Activated CD4-positive, alpha-beta memory T cell treated with anti-CD3 and anti-CD28 coated beads for 36 hours (primary cell): ENCODE results near the gene ACTRT2. TPM values are rescaled to one million over a fixed set of nuclear protein-coding genes. Genes with fewer than 3 reads are reported as not detected.

Experiments
- CTCF ChIA-PET: fragments of 350-600 bp; sonication (Branson Sonifier 250); formaldehyde crosslinking; loops from one replicate; lab custom pipeline; 2021; ENCODE audit warnings: antibody characterized with exemption, inconsistent platforms; lab: Charles Lee
- POLR2A ChIA-PET: fragments of 350-600 bp; sonication (Branson Sonifier 250); formaldehyde crosslinking; loops from one replicate; lab custom pipeline; 2021; ENCODE audit warnings: antibody characterized with exemption; lab: Charles Lee
- DNase-seq: peaks from one replicate; pipeline ENCODE4 v3.0.0-alpha.2; 2020
- H3K27ac Mint-ChIP-seq: one replicate; pipeline ENCODE4 v1.8.0; 2021; ENCODE audit warnings: mixed read lengths
- H3K27me3 Mint-ChIP-seq: one replicate; pipeline ENCODE4 v1.8.0; 2021; ENCODE audit warnings: mixed read lengths
- H3K36me3 Mint-ChIP-seq: one replicate; pipeline ENCODE4 v1.8.0; 2021; ENCODE audit warnings: mixed read lengths
- H3K4me1 Mint-ChIP-seq: one replicate; pipeline ENCODE4 v1.8.0; 2021; ENCODE audit warnings: low read depth, mixed read lengths
- H3K4me3 Mint-ChIP-seq: one replicate; pipeline ENCODE4 v1.8.0; 2021; ENCODE audit warnings: mild to moderate bottlenecking, mixed read lengths
- H3K9me3 Mint-ChIP-seq: one replicate; pipeline ENCODE4 v1.8.0; 2021; ENCODE audit warnings: mixed read lengths
- intact Hi-C: fragments of 100-400 bp; cut with micrococcal nuclease; formaldehyde crosslinking; loops from one replicate; pipeline ENCODE4 v1.15.1; 2023
- total RNA-seq, 2 experiments: library from RNA; stranded (reverse); gene quantifications; one replicate each; pipeline ENCODE4 v1.2.3, GENCODE V29; 2021

ACTRT2 gene
- total RNA-seq, 2 experiments from 2014 or later: not detected

DNA sequence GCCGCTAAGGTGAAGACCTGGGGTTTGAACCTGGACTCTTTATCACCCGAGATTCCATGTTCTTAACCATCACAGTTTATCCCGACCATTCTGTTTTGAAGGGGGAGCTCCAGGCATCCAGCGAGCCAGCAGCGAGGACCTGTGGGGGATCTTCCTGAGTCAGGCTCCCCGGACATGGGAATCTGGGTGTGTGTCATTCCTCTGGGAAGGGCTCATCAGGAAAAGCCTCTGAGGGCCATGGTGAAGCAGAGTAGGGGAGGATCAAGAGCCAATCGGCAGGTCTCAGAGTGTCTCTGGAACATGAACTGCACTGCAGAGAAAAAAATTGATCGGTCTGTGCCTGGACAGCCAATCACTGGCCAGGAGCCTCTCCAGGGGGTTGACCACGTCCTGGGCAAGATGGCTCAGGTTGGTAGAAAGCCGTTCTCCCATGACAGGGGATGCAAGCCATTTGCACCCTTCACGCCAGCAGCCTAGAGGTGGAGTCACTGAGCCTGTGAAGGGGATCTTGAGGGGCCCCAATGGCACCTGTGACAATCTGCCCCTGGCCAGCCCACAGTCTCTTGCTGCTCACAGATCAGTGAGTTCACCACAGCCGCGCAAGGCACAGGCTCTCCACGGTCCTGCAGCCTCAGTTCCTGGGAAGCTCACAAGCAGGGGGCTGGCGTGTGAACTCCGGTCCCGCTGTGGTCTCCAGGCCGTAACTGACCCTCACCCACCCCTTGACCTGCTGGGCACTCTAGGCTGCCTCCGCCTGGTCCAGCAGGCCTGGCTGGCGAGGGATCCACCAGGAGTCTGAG lies 20.4 kb upstream of the ACTRT2 start:
- H3K4me1 Mint-ChIP-seq: no peaks in the 10 kb centered on the region
- no peak overlapping the region for H3K4me3 Mint-ChIP-seq
- CTCF ChIA-PET: no interaction called here
- intact Hi-C loops: no loop called here
- no peak for DNase-seq
- no peak overlapping the region for H3K27ac Mint-ChIP-seq
- H3K9me3 Mint-ChIP-seq: peaks cover 3% of the 10 kb centered on the region
- peaks cover 21% of the 10 kb centered on the region for H3K27me3 Mint-ChIP-seq
- POLR2A ChIA-PET: no interaction called here
- no peaks in the 10 kb centered on the region for H3K36me3 Mint-ChIP-seq

DNA sequence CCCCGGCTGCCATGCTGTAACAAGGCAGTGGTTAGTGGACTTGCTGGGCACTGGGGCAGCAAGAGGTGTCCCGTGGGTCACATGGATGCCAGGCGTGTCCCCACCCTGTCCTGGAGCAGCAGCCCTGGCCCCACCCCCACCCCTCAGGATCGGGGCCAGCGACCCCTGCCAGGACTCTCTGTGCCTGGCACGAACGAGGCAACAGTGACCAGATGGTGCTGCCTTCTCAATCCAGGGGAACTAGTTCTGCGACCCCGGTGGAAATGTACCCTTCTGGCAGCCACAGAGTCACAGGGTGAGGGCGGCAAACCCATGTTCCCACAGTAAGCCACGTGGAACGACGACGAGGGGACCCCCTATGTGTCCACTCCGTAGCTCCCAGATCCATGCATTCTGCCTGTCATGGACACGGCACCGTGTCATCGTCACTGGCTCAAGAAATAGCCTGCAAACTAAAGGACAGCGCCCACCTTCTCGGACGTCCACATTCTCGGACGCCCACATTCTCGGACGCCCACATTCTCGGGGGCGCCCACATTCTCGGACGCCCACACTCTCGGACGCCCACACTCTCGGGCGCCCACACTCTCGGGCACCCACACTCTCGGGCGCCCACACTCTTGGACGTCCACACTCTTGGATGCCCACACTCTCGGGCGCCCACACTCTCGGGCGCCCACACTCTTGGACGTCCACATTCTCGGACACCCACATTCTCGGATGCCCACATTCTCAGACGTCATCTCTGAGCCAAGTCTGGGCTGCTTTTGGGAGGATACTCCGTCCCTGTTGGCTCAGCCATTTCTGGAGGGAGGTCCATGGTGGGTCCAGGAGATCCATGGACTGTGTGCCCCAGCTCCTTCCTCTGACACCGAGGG lies 19.6 kb upstream of the ACTRT2 start:
- no peak overlapping the region for H3K4me3 Mint-ChIP-seq
- peaks cover 22% of the 10 kb centered on the region for H3K27me3 Mint-ChIP-seq
- no peak overlapping the region for H3K27ac Mint-ChIP-seq
- no peaks in the 10 kb centered on the region for H3K36me3 Mint-ChIP-seq
- DNase-seq: no peak
- ChIA-PET POLR2A (no interaction called here), CTCF (no interaction called here)
- intact Hi-C loops: no loop called here
- no peaks in the 10 kb centered on the region for H3K4me1 Mint-ChIP-seq
- peaks cover 5% of the 10 kb centered on the region for H3K9me3 Mint-ChIP-seq

DNA sequence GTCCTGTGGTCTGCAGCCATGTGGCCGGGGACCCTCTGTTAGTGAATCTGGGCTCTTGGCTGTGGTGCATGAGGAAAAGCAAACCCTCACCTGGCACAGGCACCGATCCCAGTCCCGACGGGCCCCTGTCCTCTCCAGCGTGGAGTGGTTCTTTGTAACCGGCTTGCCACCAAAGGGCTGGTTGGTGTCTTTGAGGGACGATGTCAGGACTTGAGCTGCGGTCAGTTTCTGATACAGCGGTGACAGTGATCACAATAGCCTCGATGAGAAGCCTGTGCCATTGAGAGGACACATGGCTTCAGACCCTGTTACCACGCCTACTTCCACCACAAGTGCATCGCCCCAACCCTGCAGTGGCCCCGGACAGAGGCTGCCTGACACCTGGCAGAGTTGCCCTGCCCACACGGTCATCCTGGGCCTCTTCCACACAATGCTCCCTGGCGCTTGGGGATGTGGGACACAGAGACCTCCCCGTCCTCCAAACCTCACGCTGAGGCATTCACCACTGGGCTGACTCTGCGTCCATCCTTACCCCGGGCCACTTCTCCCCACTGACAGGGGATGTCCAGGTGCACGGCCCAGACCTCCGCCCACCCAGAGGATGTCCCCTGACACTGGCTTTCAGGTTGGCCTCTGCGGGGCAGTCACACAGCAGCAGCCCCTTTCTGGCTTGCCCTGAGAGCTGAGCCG lies 18.8 kb upstream of the ACTRT2 start:
- Mint-ChIP-seq H3K9me3 (peaks cover 10% of the 10 kb centered on the region), H3K27ac (no peak overlapping the region), H3K4me3 (no peak overlapping the region), H3K36me3 (no peaks in the 10 kb centered on the region), H3K27me3 (peaks cover 22% of the 10 kb centered on the region), H3K4me1 (no peaks in the 10 kb centered on the region)
- POLR2A ChIA-PET: no interaction called here
- DNase-seq: no peak
- intact Hi-C loops: no loop called here
- CTCF ChIA-PET: no interaction called here

DNA sequence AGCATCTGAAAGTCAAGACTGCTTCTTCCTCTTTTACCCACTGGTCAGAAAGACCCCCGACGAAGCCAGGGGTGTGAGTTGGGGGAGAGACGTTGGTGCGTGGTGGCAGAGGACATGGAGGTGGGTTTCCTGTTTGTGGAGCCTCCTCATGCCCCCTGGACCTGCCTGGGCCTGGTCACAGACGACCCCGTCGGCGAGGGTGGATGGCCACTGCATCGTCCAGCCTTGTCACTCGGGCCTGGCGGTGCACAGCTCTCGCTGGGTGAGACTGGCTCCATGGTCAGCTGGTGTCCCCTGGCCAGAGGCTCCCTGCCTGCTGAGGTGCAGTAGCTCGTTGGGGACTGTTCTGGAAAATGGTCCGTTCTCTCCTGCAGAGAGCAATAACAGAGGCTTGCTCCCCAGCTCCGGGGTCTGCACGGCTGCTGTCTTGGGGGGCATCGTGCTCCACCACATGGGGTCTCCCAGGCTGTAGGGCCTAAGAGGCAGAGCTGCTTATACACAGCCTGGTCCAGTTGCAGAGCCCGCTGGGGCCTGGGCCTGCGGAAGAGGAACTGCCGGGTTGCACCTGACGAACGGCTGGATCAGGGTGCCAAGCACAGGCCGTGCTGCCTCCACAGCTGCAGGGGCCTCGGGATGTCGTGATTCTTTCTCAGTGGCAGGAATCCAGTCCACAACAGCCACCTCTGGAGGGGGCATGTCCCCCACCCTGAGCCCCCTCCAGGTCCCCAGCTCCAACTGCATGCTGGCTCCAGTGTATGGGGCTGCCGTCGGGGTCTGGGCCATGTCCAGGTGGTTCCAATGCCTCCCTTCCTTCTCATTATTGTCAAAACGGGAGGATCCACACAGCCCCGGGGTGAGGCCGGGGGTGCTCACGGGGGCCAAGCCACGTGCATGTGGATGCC lies 18.0 kb upstream of the ACTRT2 start:
- intact Hi-C loops: no loop called here
- no peaks in the 10 kb centered on the region for H3K4me1 Mint-ChIP-seq
- no peak overlapping the region for H3K27ac Mint-ChIP-seq
- CTCF ChIA-PET: no interaction called here
- no peak overlapping the region for H3K4me3 Mint-ChIP-seq
- H3K27me3 Mint-ChIP-seq: peaks cover 22% of the 10 kb centered on the region
- no peaks in the 10 kb centered on the region for H3K36me3 Mint-ChIP-seq
- H3K9me3 Mint-ChIP-seq: peaks cover 18% of the 10 kb centered on the region
- POLR2A ChIA-PET: no interaction called here
- DNase-seq: no peak

DNA sequence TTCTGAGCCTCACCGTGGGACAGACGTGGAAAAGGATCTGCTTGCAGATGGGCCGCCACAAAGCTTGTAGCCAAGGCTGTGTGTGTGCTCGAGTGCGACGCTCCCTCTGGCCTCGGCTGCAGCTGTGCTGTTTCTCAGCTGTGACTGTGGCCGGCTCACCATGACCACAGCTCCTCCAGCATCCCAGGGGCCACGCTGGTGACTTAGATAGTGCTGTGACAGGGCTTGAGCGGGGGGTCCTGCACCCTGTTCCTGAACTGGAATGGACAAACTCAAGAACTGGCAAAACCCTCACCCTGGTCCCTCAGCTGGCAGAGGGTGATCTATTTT lies 17.4 kb upstream of the ACTRT2 start:
- no peaks in the 10 kb centered on the region for H3K4me1 Mint-ChIP-seq

DNA sequence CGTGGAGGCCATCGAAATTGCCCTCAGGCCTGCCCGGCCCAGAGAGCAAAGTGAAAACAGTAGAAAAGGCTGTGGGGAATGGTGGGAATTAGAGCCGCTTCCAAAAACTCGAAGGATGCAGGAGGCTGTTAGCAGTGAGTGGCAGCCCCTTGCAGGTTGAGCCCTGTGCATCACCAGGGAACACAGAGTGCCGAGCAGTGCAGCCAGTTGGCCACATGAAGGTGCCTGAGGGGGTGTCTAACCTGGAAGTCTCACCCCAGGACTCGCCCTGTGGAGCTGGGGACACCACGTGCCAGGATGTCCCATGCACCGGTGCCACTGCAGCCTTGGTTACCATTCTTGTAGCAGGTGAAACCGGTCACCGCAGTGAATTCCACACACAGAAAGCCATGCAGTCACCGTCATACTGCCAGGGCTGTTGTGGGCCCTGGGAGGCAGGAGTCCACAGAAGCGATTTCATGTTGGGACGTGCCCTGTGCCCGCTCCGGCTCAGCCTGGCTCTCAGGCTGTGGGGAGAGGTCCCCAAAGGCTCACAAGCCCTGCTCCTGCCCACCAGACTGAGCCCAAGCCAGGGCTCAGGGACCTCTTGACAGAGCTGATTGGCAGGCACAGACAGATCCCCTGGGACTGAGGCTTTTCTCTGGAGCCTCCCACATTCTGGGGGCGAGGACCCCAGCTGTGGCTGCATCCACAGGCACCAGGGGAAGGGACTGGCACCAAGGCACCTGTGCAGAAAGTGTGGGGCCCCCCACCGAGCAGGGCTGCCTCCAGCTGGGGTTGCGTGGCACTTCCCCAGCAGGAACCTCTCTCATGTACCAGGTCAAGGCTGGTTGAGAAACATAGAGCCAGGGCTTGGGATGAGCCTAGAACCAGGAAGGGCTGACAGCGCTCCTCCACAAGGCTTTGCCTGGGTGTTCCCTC lies 16.7 kb upstream of the ACTRT2 start:
- Mint-ChIP-seq H3K27ac (no peak overlapping the region), H3K9me3 (peaks cover 25% of the 10 kb centered on the region), H3K4me3 (no peak overlapping the region), H3K4me1 (no peaks in the 10 kb centered on the region), H3K27me3 (peaks cover 17% of the 10 kb centered on the region), H3K36me3 (peaks cover 2% of the 10 kb centered on the region)
- intact Hi-C loops: no loop called here
- DNase-seq: no peak
- ChIA-PET CTCF (no interaction called here), POLR2A (no interaction called here)

More for the DNA sequence above, 17.4 kb upstream of the ACTRT2 start:
- Mint-ChIP-seq H3K4me3 (no peak overlapping the region), H3K27ac (no peak overlapping the region), H3K36me3 (peaks cover 2% of the 10 kb centered on the region), H3K27me3 (peaks cover 18% of the 10 kb centered on the region), H3K9me3 (peaks cover 24% of the 10 kb centered on the region)
- ChIA-PET POLR2A (no interaction called here), CTCF (no interaction called here)
- DNase-seq: no peak
- intact Hi-C loops: no loop called here

DNA sequence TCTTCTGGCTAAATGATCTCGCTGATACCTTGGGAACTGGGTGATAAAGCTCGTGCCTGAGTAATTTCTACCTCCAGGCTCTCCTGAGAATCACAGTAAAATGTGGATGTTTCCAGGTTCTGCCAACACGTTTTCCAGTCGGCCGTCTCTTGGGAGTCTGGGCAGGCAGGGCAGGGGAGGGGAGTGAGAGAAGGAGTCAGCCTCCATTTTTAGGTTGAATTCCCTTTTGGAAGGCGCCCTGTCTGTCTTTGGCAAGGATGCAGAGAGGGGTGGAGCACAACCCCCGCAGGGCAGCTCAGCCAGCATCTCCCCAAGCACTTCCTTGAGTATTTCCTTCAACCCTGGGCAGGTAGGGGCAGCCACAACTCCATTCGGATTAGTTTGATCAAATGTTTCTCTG lies 15.5 kb upstream of the ACTRT2 start:
- DNase-seq: no peak
- Mint-ChIP-seq H3K27me3 (peaks cover 15% of the 10 kb centered on the region), H3K27ac (no peak overlapping the region), H3K4me3 (no peak overlapping the region), H3K9me3 (peaks cover 25% of the 10 kb centered on the region), H3K36me3 (peaks cover 2% of the 10 kb centered on the region), H3K4me1 (no peaks in the 10 kb centered on the region)
- ChIA-PET CTCF (no interaction called here), POLR2A (no interaction called here)
- intact Hi-C loops: no loop called here

DNA sequence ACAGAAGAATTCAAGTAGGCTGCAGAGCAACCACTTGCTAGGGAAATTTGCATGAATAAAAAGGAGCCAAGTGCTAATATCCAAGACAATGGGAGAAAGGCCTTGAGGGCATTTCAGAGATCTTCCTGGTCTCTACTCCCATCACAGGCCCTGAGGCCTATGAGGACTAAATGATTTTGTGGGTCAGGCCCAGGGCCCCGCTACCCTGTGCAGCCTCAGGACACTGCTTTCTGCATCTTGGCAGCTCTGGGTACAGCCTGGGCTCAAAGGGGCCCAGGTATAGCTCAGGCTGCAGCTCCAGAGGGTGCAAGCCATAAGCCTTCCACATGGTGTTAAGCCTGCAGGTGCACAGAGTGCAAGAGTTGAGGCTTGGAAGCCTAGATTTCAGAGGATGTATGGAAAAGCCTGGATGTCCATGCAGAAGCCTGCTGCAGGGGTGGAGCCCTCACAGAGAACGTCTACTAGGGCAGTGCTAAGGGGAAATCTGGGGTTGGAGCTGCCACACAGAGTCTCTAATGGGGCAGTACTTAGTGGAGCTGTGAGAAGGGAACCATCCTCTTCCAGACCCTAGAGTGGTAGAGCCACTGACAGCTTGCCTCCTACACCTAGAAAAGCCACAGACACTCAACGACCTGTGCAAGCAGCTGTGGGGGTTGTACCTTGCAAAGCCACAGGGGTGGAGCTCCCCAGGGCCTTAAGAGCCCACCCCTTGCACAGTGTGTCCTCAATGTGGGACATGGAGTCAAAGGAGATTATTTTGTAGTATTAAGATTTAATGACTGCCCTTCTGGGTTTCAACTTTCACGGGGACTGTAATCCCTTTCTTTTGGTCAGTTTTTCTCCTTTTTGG lies 13.7 kb upstream of the ACTRT2 start:
- H3K27me3 Mint-ChIP-seq: peaks cover 21% of the 10 kb centered on the region
- peaks cover 25% of the 10 kb centered on the region for H3K9me3 Mint-ChIP-seq
- ChIA-PET CTCF (no interaction called here), POLR2A (no interaction called here)
- no peak for DNase-seq
- peaks cover 2% of the 10 kb centered on the region for H3K36me3 Mint-ChIP-seq
- H3K4me1 Mint-ChIP-seq: no peaks in the 10 kb centered on the region
- no peak overlapping the region for H3K27ac Mint-ChIP-seq
- intact Hi-C loops: no loop called here
- H3K4me3 Mint-ChIP-seq: no peak overlapping the region

DNA sequence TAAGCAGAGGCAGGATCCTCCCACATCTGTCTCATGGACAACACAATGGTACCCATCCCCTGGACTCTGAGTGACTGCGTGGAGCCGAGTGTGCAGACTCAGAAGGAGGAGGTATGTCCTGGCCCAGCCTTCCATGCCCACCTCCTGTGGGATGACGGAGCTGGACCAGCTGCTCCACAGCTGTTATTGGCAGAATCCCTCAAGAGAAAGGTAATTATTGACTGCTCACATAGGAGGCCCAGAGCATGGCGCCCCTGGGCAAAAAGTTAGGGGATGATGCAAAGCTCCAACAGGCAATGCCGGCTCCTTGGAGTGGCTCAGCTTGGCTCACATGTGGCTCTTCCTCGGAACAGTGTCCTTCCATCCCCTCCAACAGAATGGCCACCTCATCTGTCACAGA lies 12.2 kb upstream of the ACTRT2 start:
- CTCF ChIA-PET: no interaction called here
- no peak for DNase-seq
- H3K4me1 Mint-ChIP-seq: no peaks in the 10 kb centered on the region
- peaks cover 23% of the 10 kb centered on the region for H3K27me3 Mint-ChIP-seq
- H3K36me3 Mint-ChIP-seq: peaks cover 2% of the 10 kb centered on the region
- intact Hi-C loops: no loop called here
- H3K27ac Mint-ChIP-seq: no peak overlapping the region
- peaks cover 25% of the 10 kb centered on the region for H3K9me3 Mint-ChIP-seq
- H3K4me3 Mint-ChIP-seq: no peak overlapping the region
- POLR2A ChIA-PET: no interaction called here

DNA sequence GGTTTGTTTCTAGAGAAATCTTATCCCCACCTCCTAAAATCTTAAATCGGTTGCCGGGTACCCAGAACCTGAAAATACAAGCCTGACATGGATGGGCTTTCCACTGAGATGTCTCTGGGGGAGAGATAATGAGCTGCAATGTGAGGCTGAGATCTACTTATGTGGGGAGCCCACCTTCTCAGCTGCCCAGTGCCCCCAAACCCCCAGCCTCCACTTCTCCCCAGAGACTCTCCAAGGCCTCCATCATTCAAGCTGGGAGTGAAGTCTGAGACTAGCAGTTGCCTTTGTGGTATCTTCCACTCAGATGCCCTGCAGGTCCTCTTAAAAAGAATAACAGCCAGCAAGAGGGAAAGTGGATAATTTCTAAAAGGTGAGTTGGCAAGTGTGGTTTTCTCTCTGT lies 11.7 kb upstream of the ACTRT2 start:
- no peak for DNase-seq
- Mint-ChIP-seq H3K27ac (no peak overlapping the region), H3K4me1 (no peaks in the 10 kb centered on the region), H3K9me3 (peaks cover 25% of the 10 kb centered on the region), H3K27me3 (peaks cover 24% of the 10 kb centered on the region), H3K4me3 (no peak overlapping the region), H3K36me3 (peaks cover 2% of the 10 kb centered on the region)
- ChIA-PET CTCF (no interaction called here), POLR2A (no interaction called here)
- intact Hi-C loops: no loop called here
